ENCODE data around the gene CYSTM1.

The CYSTM1 gene

GRCh38 chr5:140261403-140262171 lies 86.6 kb downstream of the CYSTM1 start:
- no peak for DNase-seq

GRCh38 chr5:140262221-140262620 lies 87.2 kb downstream of the CYSTM1 start:
- no peak for DNase-seq

- no peak for DNase-seq
Observed at GRCh38 chr5:140262839-140263238, 87.9 kb downstream of the CYSTM1 start.

- DNase-seq, result no peak
Observed at GRCh38 chr5:140265845-140266244, 90.9 kb downstream of the CYSTM1 start.

GRCh38 chr5:140266471-140267200 lies 91.6 kb downstream of the CYSTM1 start:
- no peak for DNase-seq

GRCh38 chr5:140267201-140267540 lies 92.2 kb downstream of the CYSTM1 start:
- DNase-seq, result no peak

- no peak for DNase-seq
Observed at GRCh38 chr5:140267559-140268018, 92.6 kb downstream of the CYSTM1 start.

- DNase-seq, result no peak
Observed at GRCh38 chr5:140270008-140270407, 95.0 kb downstream of the CYSTM1 start.

- no peak for DNase-seq
Observed at GRCh38 chr5:140273401-140273877, 98.5 kb downstream of the CYSTM1 start.

- no peak for DNase-seq
Observed at GRCh38 chr5:140275837-140276236, 100.8 kb downstream of the CYSTM1 start.

- DNase-seq, result no peak
Observed at GRCh38 chr5:140282266-140282665, 107.3 kb downstream of the CYSTM1 start.

- DNase-seq, result no peak
Observed at GRCh38 chr5:140284013-140284412, 109.0 kb downstream of the CYSTM1 start.

GRCh38 chr5:140286424-140286823 lies 111.4 kb downstream of the CYSTM1 start:
- DNase-seq, result no peak

GRCh38 chr5:140287801-140288521 lies 113.0 kb downstream of the CYSTM1 start:
- DNase-seq, result no peak

- DNase-seq, result no peak
Observed at GRCh38 chr5:140292212-140293036, 117.4 kb downstream of the CYSTM1 start.
